GM21515 (cell line): ENCODE measurements around the gene TNFRSF4.
"Not testable (repeated sequence)": the region's sequence is repeated elsewhere in the genome, so short reads cannot be mapped to it uniquely, and the experiment has no call there.

Experiments used
- ATAC-seq: cut with Tn5 transposase; IDR thresholded peaks from one replicate; pipeline ENCODE4 v1.9.1; 2021; ENCODE audit not compliant: unreplicated experiment

The TNFRSF4 gene

DNA sequence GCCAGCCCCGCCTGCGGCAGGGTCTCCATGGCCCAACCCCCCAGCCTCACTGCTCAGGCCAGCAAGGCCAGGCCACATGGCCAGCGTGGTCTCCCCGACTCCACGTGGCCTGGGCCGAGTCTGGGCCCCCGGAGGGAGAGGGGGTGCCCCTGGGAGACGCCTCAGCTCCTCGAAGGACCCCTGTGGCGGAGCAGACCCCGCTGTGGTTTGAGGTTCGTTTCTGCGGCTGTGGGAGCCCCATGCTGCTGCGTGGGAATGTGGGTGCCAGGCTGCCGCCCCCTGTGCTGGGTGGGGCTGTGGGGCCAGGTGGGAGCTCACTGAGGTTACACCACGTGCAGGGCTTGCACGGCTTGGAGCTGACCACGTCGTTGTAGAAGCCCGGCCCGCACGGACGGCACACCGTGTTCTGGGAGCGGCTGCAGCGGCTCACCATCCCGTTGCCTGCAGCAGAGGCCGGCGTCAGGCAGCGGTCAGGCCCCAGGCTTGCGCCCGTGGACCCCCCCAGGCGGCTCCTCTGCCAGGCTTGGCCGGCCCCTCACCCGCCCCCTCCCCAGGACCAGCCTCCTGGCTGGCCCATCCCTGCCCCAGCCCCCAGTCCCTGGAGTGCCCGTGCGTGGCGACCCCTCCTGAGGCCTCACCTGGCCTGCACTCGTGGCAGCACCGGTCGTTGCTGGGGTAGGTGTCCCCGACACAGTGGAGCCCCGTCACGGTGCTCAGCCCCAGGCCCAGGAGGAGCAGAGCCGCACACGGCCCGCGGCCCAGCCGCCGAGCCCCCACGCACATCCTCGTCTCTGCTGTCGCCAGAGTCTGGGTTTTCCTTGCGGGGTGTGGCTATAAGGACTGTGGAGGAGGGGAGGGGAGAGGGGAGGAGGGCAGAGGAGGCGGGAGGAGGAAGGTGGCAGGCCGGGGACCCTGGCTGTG, at the start of gene TNFRSF4:
Gene TNFRSF4, minus strand, starts transcription at position 809 of the 921 bp plus-strand sequence. Its CDS starts 26 bp downstream, at position 783.
- no peak for ATAC-seq

DNA sequence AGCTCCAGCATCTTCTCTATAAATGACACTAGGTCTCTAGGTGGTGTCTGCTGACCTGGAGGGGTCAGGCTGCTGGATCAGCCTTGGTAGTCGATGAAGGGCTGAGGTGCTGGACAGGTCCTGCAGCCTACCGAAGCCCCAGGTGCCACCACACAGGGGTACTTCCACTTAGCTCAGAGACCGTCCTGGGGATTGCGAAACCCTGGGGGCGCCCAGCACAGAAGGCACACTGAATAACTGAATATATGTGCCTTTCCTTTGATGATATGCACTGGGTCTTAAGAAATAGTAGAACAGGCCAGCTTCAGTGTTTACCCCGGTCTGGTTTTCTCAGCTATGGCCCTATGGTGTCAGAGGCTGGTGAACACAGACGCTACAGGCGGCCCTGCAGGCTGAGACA, 48.8 kb upstream of the TNFRSF4 start:
- ATAC-seq: no peak

DNA sequence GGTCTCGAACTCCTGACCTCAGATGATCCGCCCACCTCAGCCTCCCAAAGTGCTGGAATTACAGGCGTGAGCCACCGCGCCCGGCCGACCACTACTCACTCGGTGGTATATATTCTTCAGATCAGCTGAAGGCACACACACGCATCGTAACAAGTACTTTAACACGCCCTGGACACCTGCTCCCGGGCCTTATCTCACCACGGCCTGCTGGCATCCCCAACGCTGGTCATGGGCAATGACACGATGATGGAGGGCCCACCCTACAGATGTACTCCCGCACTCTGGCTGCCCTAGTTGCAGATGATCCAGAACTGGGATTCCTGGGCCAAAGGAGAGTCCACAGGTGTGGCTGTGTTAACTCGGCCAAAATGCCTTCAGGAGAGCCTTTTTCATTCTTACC, 48.1 kb upstream of the TNFRSF4 start:
- no peak for ATAC-seq

DNA sequence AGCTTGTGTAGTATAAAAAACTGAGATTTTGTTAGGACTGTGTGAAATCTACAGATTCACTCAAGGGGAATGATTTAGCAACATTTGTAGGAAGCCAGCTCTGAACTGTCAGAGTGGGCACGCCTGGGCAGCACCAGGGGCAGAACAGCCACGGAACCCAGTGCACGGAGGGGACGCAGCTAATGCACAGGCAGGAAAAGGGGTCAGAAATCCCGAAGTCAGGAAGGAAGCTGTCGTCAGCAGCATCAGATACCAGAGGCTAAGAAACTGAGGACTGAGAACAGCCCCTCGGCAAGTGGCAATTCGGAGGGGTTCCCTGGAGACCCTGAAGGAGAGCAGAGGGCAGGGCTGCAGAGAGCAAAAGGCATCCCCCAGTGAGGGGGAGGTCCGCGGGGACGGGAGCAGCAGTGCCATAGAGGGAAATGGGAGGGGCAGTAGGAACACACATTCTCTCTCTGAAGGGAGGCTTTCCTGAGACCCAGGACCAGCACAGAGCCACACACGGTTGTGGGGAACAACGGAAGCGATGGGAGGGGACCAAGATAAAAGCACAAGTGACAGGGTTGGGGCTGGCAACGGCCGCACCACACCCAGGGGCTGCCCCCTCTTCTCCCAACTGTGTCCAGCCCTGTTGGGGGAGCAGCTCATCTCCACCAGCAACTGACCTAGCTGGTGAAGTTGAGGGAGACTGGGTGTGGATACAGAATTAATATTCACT, 47.0 kb upstream of the TNFRSF4 start:
- no peak for ATAC-seq

DNA sequence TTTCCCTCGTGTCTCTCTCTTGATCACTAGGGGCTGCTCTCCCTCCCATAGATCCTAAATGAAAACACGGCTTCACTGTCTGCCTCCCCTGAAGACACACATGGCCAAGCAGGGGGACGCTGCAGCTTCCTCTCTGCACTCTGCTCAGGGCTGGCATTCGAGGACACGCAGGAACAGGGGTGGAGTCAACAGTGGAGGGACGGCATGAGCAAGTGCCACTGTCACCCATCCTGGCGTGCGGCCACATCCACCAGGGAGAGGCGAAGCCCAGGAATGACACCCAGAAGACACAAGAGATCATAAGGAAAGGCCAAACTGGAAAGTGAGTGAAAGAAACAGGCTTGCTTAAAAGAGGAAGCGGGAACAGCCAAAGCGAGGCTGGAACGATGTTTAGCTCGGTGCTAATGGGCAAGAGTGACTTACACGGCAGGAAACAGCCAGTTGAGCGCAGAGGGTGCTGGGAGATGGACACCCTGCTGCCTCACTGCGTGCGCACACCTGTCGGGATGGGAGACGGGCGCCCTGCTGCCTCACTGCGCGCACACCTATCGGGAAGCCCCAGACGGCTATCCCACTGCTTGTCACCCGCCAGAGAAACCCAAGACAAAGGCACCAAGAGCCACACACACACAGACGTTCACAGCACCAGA, 46.1 kb upstream of the TNFRSF4 start:
- ATAC-seq: no peak

DNA sequence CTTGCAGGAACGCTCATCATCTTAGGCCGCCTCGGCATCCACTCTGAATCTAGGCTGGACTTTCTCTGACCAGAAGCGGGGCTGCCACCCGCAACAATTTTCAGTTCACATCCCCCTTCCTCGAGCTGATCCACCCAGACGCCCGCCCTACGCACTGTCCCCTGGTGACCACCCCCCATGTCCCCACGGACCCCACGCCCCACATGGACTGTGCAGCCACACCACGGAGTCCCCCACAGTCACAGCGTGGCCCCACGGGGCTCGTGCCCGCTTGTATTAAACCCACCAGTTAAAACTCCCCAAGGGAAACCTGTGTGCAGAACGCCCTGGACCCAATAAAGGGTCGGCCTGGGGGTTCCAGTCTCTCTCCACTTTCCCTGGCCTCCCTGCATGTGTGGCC, 45.6 kb upstream of the TNFRSF4 start:
- ATAC-seq: no peak

DNA sequence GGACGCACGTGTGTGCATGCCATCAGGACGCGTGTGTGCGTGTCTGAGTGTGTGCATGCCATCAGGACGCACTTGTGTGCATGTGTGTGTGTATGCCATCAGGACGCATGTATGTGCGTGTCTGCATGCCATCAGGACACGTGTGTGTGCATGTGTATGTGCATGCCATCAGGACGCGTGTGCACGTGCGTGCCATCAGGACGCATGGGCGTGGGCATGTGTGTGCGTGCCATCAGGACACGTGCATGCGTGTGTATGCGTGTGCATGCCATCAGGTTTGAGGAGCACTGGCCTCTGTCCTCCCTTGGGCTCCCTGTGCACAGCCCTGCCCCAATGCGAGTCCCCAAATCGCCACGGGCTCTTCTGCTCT, 45.2 kb upstream of the TNFRSF4 start:
- ATAC-seq: no peak

DNA sequence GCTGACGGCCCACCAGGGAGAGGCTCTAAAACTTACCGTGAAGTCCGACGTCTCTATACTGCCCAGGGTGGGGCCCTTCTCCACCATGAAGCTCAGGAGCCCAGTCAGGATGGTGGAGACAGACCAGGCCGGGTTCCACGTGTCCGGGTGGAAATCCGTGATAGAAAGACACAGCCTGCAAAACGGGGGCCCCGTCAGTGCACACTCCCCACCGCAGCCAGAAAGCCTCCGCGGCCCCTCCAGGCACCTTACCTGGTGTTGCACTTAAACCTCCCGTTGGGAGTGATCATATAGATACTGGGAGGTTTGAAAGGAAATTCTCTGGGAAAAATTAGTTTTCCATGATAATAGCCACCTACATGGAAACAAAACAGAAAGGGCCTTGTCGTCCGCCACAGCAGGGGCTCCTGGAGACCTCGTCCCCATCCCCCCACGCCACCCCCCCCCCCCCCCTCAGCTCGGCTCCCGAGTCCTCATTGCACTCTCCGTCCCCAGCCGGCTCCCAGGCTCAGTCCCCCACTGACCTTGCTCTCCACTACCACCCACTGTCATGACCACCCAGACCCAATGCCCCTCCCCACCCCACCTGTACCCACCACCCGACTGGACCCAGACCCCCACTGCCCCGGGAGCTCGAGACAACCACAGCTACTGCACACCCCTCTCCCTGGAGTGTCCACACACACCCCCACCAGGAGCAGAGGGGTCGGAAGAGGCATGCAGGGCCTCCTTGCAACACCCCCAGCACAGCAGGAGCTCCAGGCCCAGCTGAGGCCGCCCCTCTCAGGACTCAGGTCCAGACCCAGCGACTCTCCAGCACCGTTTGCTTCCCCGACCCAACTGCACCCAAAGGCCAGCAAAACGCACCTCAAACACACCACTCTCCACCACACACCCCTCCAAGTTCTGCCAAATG, 43.3 kb upstream of the TNFRSF4 start:
- no peak for ATAC-seq

DNA sequence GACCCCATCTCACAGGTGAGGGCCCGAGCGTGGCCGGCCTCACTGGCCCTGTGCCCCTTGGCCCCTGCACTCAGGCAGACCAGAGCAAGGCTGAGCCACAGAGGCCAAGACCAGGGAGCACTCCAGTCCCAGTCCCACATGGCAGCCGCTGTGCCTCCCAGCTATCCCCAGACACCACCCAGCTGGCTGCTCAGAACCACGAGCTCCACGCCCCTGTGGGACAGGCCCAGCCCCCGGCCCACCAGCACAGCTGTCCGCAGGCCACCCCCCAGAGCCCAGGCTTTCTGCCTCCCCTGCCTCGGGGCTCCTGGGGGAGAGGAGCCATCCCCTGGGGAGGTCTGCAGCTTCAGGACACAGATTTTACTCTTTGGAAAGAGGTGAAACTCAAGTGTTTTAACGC, 41.7 kb upstream of the TNFRSF4 start:
- no peak for ATAC-seq

DNA sequence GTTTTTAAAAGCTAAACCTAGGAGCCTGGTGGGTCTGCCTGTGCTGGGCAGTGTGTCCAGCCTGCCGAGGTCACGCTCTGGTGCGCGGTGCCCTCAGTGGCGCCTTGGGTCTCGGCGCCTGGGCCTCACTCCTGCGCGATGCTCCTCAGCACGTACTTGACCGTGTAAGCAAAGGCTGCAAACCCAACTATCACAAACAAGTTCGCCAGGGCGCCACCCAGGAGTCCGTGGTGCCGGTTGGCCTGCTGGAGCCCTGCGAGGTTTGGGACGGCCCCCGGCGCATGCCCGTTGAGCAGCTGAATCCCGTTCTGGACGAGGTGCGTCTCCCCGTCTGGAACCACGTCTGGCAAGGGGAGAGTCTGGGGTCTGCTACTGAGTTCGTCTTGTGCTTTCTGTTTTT, 41.1 kb upstream of the TNFRSF4 start:
- no peak for ATAC-seq

DNA sequence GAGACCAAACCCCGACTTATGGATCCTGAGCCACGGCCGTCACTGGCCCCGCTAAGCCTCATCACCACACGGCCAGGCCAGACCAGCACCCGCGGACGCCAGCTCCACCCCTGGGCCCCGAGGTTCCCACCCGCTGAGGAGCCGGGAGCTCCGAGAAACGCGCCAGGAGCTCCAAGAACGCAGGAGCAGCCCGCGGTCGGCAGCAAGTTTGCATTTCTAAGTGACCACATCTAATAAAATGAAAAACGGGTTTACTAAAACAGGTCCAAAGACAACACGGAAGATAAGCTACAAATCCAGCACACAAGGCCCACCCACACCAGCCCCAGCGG, 40.7 kb upstream of the TNFRSF4 start:
- no peak for ATAC-seq

DNA sequence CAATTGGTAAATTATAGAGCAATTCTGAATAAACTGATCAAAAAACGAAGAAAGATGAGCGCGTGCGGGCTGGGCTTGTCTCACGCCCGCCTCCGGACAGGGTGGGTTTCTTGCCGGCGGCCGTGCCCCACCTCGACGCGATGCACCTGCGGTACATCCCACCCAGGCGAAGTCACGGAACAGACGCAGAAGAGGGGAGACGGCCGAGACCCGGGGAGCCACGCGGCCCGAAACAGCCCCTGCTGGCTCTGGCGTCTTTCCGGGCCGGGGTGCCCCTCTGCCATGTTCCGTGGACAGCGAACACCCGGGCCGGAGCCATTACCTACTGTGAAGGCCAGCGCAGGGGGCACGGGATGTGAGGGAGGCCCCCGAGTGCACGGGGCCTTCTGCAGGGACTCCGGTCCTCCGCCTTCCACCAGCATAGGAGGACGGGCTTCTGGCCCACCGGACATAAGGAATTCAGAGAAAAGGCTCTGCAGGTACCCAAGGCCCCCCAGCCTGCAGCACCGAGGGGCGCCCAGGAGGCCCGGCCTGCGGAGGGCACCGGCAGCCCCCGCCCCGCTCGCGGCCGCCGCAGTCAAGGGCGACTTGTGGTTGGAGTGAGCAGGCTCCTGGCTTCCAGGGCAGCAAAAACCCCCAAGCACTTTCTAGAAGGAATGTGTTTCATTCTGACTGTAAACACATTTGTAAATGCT, 40.2 kb upstream of the TNFRSF4 start:
- no peak for ATAC-seq

DNA sequence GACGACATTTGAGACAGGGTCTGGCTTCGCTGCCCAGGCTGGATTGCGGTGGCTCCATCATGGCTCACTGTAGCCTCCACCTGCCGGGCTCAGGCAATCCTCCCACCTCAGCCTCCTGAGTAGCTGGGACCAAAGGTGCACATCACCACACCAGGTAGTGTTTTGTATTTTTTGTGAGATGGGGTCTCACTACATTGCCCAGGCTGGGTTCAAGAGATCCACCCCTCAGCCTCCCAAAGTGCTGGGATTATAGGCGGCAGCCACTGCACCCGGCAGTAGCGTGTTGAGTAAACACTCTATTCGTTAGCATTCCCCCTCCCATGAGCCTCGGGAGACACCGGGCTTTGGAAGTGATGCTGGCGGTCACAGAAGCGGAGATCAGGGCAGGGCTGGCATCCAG, 39.4 kb upstream of the TNFRSF4 start:
- ATAC-seq: no peak

DNA sequence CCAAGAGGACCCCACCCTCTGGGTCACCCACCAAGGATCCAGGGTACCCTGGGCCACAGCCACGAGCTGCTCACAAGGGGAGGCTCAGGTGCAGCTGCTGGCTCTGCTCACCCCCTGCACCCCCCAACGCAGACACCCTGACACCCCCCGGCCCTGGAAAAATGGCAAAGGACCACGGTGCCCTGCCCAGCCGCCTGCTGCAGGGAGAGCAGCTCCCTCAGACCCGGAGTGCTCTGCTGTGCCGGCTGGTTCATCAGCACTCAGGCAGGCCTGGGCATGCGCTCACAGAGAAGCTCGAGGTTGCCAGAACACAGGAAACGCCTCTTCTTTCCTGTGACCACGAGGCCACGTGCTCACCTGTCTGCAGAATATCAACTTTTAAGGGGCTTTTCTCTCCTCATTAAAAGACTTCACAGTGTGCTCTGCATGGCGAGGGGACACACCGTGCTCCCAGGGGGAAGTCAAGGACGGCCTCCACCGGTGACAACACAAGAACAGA, 36.9 kb upstream of the TNFRSF4 start:
- ATAC-seq: no peak

DNA sequence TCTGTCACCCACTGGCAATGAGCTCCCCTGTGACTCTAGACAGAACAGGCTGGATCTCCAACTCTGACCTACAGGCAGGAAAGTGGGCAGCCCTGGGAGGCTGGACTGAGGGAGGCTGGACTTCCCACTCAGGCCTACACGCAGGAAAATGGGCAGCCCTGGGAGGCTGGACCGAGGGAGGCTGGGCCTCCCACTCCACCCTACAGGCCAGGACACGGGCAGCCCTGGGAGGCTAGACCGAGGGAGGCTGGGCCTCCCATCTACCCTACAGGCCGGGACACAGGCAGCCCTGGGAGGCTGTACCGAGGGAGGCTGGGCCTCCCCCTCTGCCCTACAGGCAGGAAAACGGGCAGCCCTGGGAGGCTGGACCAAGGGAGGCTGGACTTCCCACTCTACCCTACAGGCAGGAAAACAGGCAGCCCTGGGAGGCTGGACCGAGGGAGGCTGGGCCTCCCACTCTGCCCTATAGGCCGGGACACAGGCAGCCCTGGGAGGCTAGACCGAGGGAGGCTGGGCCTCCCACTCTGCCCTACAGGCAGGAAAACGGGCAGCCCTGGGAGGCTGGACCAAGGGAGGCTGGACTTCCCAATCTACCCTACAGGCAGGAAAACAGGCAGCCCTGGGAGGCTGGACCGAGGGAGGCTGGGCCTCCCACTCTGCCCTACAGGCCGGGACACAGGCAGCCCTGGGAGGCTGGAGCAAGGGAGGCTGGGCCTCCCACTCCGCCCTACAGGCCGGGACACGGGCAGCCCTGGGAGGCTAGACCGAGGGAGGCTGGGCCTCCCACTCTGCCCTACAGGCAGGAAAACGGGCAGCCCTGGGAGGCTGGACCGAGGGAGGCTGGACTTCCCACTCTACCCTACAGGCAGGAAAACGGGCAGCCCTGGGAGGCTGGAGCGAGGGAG, 34.3 kb upstream of the TNFRSF4 start:
- ATAC-seq: not testable (repeated sequence)

DNA sequence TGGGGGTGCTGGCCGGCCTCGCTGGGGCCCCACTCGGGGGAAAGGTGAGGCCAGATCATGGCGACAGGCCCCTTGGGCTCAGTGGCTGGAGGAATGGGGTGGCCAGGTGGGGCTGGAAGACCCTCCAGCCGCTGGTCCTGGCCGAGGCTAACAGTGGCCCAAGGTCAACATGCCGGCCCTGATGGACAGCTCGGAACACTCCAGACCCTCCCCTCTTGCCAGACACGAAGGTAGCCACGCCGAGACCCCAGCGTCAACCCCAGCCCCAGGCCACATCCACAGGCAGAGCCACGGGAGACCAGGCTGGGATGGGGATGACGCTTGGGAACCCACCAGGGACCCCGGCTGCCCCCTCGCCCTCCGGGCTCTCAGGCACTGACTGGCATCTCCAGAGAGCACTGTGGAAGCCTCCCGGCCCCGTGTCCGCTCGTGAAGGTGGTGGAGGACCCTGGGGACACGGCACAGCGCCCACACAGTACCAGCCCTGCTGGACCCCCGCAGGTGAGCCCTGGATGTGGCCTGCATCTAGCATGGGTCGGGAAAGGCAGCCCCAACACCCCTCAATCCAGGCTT, 33.5 kb upstream of the TNFRSF4 start:
- no peak for ATAC-seq

DNA sequence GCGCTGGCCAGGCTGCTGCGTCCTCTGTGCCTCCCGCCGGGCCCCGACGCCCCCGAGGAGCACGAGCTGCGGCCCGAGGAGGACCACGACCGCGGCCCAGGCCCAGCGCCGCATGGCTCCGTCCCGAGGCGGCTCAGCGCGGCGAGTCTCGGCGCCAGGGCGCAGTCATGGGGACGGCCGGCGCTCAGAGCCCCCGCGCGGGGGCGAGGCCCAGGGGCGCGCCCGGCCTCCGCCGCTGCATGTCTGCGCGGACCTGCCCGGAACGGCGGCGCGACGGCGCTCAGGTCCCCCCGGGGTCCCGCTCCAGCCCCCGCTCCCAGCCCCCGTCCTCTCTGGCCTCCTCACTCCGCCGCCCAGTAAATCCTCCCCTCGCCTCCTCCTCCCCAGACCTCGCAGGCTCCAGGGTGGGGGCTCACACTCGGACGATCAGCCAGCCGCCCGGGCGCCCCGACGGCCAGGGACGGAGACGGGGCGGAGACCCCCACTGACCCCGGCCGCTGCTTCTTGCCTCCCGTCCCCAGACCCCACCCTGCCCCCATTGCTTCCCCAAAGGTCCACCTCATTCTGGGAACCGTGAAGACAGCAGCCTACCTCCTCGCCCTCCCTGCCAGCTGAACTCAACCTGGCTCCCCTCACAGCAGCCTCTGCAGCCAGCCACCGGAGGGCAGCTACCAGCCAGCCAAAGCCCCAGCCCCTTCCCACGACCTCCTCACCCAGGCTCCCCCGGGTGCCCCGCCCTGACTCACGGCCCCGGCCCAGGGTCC, 32.8 kb upstream of the TNFRSF4 start, which contains the start of gene C1QTNF12:
Gene C1QTNF12, minus strand, starts transcription at position 146 of the 764 bp plus-strand sequence. Its CDS starts 32 bp downstream, at position 114.
- ATAC-seq: no peak
